ENCODE data around the gene LSM10.

GRCh38 chr1:36415661-36416326 is 18.1 kb upstream of the LSM10 start:
- TF ChIP-seq POLR2A (IDR thresholded peaks at IDR 0.05) (no peak), POLR2AphosphoS5 (IDR thresholded peaks at IDR 0.05) (no peak)
